HFFc6 (cell line): ENCODE data around the gene SAMD14. TPM values are rescaled to one million over a fixed set of nuclear protein-coding genes. Genes with fewer than 3 reads are reported as not detected.

ENCODE experiments used
- DNase-seq: peaks from one replicate; pipeline ENCODE4 v3.0.0-alpha.2; 2018
- H3K27ac Mint-ChIP-seq: 2 replicates; pipeline ENCODE4 v1.8.0; 2020; ENCODE audit warnings: mild to moderate bottlenecking, mixed read lengths
- H3K27me3 Mint-ChIP-seq: 2 replicates; pipeline ENCODE4 v1.8.0; 2021; ENCODE audit warnings: mild to moderate bottlenecking, moderate library complexity, mixed read lengths; ENCODE audit not compliant: insufficient read depth
- H3K36me3 Mint-ChIP-seq: 2 replicates; pipeline ENCODE4 v1.8.0; 2021; ENCODE audit warnings: low read depth, mixed read lengths
- H3K4me1 Mint-ChIP-seq: 2 replicates; pipeline ENCODE4 v1.8.0; 2020; ENCODE audit warnings: low read depth, mixed read lengths
- H3K4me3 Mint-ChIP-seq: 2 replicates; pipeline ENCODE4 v1.8.0; 2020; ENCODE audit warnings: mild to moderate bottlenecking, moderate library complexity, mixed read lengths
- H3K9me3 Mint-ChIP-seq: 2 replicates; pipeline ENCODE4 v1.8.0; 2020; ENCODE audit warnings: mild to moderate bottlenecking, mixed read lengths
- total RNA-seq, 6 experiments: library from RNA; stranded (reverse); fragmentation: NEBNext Ultra II Directional; extraction: Animal tissue kit (Norgen Biotek cat#: 25700); gene quantifications; 2 replicates in 1 of 6; 3 replicates in 5 of 6; pipeline ENCODE4 v1.2.3, GENCODE V29; 2021
- TF ChIP-seq, protein P1 (sequence below): fragments of 200-600 bp; sonication (generic); IDR thresholded peaks from 2 replicates; pipeline ENCODE4 v1.5.0; 2021; ENCODE audit warnings: antibody characterized with exemption, mild to moderate bottlenecking

SAMD14 gene
- total RNA-seq, 6 experiments from 2014 or later = 4.3 to 14.1 (median 11.4) TPM

DNA sequence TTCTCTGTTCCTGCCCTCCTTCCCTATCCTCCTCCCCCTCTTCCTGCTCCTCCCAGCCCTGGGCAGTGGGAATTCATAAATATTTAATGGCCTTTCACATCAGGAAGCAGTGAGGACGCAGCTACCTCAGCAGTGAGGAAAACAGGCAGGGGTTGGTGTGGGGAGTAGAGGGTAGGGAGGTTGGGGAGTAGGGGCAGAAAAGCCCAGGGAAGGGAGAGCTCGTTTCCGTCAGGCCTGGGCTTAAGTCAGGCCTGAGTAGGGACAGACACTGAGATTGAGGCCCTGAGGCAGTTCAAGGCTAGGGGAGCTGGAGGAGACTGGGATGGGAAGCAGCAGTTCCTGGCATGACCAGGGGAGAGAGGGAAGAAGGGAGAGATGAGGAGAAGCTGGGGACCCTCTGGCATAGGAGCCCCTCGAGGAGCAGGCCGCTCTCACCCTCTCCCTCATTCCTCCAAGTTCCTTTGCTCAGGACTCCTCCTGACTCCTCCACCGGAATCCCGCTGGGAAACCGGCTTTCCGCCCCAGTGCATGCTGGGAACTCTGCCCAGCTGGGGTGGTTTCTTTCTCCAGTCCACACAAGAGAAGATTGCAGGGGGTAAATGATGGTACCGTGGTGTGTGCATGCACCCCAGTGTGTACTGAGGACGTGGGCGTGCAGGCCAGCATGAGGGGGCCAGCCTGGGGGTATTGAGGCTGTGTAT is 6.2 kb downstream of the SAMD14 start:
- Mint-ChIP-seq H3K36me3 (no peaks in the 10 kb centered on the region), H3K27me3 (peaks cover 18% of the 10 kb centered on the region), H3K27ac (no peak overlapping the region), H3K4me1 (peaks cover 15% of the 10 kb centered on the region), H3K9me3 (no peaks in the 10 kb centered on the region), H3K4me3 (no peak overlapping the region)
- DNase-seq = no peak
- TF ChIP-seq, protein P1, sequence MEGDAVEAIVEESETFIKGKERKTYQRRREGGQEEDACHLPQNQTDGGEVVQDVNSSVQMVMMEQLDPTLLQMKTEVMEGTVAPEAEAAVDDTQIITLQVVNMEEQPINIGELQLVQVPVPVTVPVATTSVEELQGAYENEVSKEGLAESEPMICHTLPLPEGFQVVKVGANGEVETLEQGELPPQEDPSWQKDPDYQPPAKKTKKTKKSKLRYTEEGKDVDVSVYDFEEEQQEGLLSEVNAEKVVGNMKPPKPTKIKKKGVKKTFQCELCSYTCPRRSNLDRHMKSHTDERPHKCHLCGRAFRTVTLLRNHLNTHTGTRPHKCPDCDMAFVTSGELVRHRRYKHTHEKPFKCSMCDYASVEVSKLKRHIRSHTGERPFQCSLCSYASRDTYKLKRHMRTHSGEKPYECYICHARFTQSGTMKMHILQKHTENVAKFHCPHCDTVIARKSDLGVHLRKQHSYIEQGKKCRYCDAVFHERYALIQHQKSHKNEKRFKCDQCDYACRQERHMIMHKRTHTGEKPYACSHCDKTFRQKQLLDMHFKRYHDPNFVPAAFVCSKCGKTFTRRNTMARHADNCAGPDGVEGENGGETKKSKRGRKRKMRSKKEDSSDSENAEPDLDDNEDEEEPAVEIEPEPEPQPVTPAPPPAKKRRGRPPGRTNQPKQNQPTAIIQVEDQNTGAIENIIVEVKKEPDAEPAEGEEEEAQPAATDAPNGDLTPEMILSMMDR = no peak

DNA sequence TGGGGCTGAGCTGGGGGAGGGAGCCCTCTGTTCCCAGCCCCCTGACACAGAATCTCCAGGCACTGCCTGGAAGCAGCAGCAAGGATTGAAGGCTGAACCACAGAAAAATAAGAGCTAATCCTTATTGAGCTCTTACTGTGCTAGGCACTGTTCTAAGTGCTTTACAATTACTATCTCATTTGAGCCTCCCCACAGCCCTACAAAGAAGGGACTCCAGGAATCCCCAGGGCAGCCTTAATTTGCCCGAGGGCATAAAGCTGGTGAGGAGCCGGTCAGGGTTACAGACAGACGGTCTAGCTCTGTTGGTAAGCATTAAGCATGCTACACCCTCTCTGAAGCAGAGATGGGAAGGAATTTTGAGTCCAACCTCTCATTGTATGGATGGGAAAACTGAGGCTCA is 7.0 kb downstream of the SAMD14 start:
- TF ChIP-seq, protein P1 = no peak
- Mint-ChIP-seq H3K36me3 (no peaks in the 10 kb centered on the region), H3K9me3 (no peaks in the 10 kb centered on the region), H3K27ac (no peak overlapping the region), H3K4me1 (peaks cover 13% of the 10 kb centered on the region), H3K27me3 (peaks cover 16% of the 10 kb centered on the region), H3K4me3 (no peak overlapping the region)
- no peak for DNase-seq

DNA sequence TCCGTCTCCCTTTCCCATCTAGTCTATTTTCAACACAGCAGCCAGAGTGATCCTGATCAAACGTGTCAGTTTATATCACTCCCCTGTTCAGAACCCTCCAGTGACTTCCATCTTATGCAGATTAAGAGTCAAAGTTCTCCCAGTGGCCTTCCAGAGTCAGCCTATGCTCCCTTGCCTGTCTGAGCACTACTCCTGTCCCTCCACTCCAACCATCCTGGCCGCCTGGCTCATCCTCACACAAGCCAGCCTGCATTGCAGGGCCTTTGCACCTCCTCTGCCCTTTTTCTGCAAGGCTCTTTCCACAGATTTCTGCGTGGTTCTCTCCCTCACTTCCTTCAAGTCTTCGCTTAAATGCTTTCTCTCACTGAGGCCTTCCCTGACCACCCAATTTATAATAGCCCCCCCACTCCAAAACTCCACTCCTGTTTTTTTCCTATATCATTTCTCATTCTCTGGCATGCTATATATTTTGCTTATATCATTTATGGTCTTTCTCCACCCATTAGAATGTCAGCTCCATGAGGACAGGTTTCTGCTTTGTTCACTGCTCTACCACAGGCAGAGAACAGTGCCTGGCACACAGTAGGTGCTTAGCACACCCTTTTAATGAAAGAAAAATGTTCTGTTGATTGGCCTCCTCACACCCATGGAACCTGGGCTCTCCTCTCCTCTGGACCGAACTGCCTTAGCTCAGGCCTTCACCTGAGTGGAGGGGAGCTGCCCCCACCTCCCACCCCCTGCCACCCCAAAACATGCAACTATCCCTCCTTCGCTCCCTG is 9.3 kb downstream of the SAMD14 start:
- H3K36me3 Mint-ChIP-seq = no peaks in the 10 kb centered on the region
- H3K4me3 Mint-ChIP-seq = no peak overlapping the region
- H3K27ac Mint-ChIP-seq = no peak overlapping the region
- H3K27me3 Mint-ChIP-seq = peaks cover 16% of the 10 kb centered on the region
- TF ChIP-seq, protein P1 = no peak
- no peaks in the 10 kb centered on the region for H3K9me3 Mint-ChIP-seq
- H3K4me1 Mint-ChIP-seq = peaks cover 6% of the 10 kb centered on the region; the same call in 1 of the 2 replicates
- DNase-seq = no peak

DNA sequence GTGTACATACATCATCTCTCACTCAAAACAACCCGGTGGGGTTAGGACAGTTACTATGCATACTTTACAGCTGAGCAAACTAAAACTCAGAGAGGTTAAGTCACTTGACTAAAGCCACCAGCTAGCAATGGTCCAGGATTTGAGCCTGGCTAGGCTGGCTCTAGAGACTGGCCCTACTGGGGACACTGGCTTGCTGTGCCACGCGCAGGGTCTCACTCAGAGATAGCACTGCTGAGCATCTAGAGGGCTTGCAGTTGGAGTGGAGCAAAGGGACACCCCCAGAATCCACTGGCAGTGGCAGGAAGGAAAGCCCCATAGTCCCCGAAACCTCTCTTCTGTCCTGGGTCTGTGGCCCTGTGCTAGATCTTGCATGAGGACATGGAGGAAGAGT is 11.1 kb downstream of the SAMD14 start:
- H3K27me3 Mint-ChIP-seq = peaks cover 20% of the 10 kb centered on the region
- no peak overlapping the region for H3K4me3 Mint-ChIP-seq
- peaks cover 6% of the 10 kb centered on the region; the same call in 1 of the 2 replicates for H3K4me1 Mint-ChIP-seq
- no peaks in the 10 kb centered on the region for H3K36me3 Mint-ChIP-seq
- no peak for DNase-seq
- TF ChIP-seq, protein P1 = no peak
- no peaks in the 10 kb centered on the region for H3K9me3 Mint-ChIP-seq
- no peak overlapping the region for H3K27ac Mint-ChIP-seq

- Mint-ChIP-seq H3K9me3 (no peaks in the 10 kb centered on the region), H3K27me3 (peaks cover 20% of the 10 kb centered on the region), H3K4me1 (peaks cover 6% of the 10 kb centered on the region; the same call in 1 of the 2 replicates), H3K27ac (no peak overlapping the region), H3K36me3 (no peaks in the 10 kb centered on the region), H3K4me3 (no peak overlapping the region)
- TF ChIP-seq, protein P1 = no peak
- no peak for DNase-seq
Observed at GRCh38 chr17:50118076-50118827, 11.7 kb downstream of the SAMD14 start.
